Mesenchymal stem cell (in vitro differentiated cells and primary cell): Measurements from ENCODE around the gene AXIN1.

Experiments
- DNase-seq: peaks from one replicate; pipeline ENCODE4 v3.0.0-alpha.2; 2013
- H2AFZ ChIP-seq: one replicate; pipeline ENCODE4 v1.6.1; 2013; ENCODE audit warnings: low read depth, mild to moderate bottlenecking, control low read depth, inconsistent platforms, low read length, moderate library complexity
- H2AK5ac ChIP-seq: 2 replicates; pipeline ENCODE4 v1.6.1; 2013; ENCODE audit warnings: low read length, moderate library complexity, mild to moderate bottlenecking, inconsistent platforms; ENCODE audit not compliant: severe bottlenecking
- H2BK120ac ChIP-seq: one replicate; pipeline ENCODE4 v1.6.1; 2013; ENCODE audit warnings: low read depth, mild to moderate bottlenecking, inconsistent platforms, low read length, moderate library complexity
- H2BK12ac ChIP-seq, 2 experiments: one replicate each; pipeline ENCODE4 v1.6.1; 2013; ENCODE audit warnings: inconsistent platforms in 2 of 2, low read length in 2 of 2, mild to moderate bottlenecking in 2 of 2, moderate library complexity in 2 of 2, control low read depth in 1 of 2
- H2BK15ac ChIP-seq: one replicate; pipeline ENCODE4 v1.6.1; 2013; ENCODE audit warnings: mild to moderate bottlenecking, low read depth, inconsistent platforms; ENCODE audit not compliant: poor library complexity, severe bottlenecking
- H2BK5ac ChIP-seq: 2 replicates; pipeline ENCODE4 v1.6.1; 2013; ENCODE audit warnings: low read depth, mild to moderate bottlenecking, low read length, control low read depth, inconsistent platforms; ENCODE audit not compliant: poor library complexity, severe bottlenecking
- H3K14ac ChIP-seq, 2 experiments: one replicate each; pipeline ENCODE4 v1.6.1; 2013; ENCODE audit warnings: inconsistent platforms in 2 of 2, low read length in 2 of 2, control low read depth in 1 of 2, mild to moderate bottlenecking in 1 of 2, moderate library complexity in 1 of 2
- H3K18ac ChIP-seq, 2 experiments: one replicate each; pipeline ENCODE4 v1.6.1; 2013; ENCODE audit warnings: inconsistent platforms in 2 of 2, low read length in 2 of 2, control low read depth in 1 of 2, low read depth in 1 of 2, mild to moderate bottlenecking in 1 of 2
- H3K23ac ChIP-seq, 2 experiments: one replicate each; pipeline ENCODE4 v1.6.1; 2013; ENCODE audit warnings: inconsistent platforms in 2 of 2, low read length in 2 of 2, mild to moderate bottlenecking in 2 of 2, moderate library complexity in 2 of 2, control low read depth in 1 of 2
- H3K27ac ChIP-seq: 2 replicates; pipeline ENCODE4 v1.5.1; 2013; ENCODE audit warnings: mild to moderate bottlenecking, moderate library complexity, low read length, control low read depth, inconsistent platforms; ENCODE audit not compliant: poor library complexity, severe bottlenecking
- H3K27me3 ChIP-seq, 2 experiments: 2 replicates each; pipeline versions ENCODE4 v1.6.1 to v1.7.0; 2013; ENCODE audit warnings: low read length in 2 of 2, mild to moderate bottlenecking in 2 of 2, moderate library complexity in 2 of 2, control low read depth in 1 of 2, inconsistent platforms in 1 of 2; ENCODE audit not compliant: control insufficient read depth in 1 of 2, insufficient read depth in 1 of 2
- H3K36me3 ChIP-seq, 2 experiments: 2 replicates each; pipeline versions ENCODE4 v1.6.1 to v1.7.0; 2013; ENCODE audit warnings: low read length in 2 of 2, control low read depth in 1 of 2, inconsistent platforms in 1 of 2, low read depth in 1 of 2, mild to moderate bottlenecking in 1 of 2; ENCODE audit not compliant: insufficient read depth in 2 of 2, control insufficient read depth in 1 of 2
- H3K4ac ChIP-seq, 2 experiments: one replicate each; pipeline ENCODE4 v1.6.1; 2013; ENCODE audit warnings: inconsistent platforms in 2 of 2, low read length in 2 of 2, mild to moderate bottlenecking in 2 of 2, moderate library complexity in 2 of 2, control low read depth in 1 of 2, low read depth in 1 of 2
- H3K4me1 ChIP-seq: 2 replicates; pipeline ENCODE4 v1.6.1; 2013; ENCODE audit warnings: low read depth, low read length, control low read depth; ENCODE audit not compliant: control insufficient read depth, insufficient read depth
- H3K4me2 ChIP-seq: 2 replicates; pipeline ENCODE4 v1.6.1; 2013; ENCODE audit warnings: low read length, mild to moderate bottlenecking, inconsistent platforms; ENCODE audit not compliant: poor library complexity, severe bottlenecking
- H3K4me3 ChIP-seq, 2 experiments: 2 replicates each; pipeline versions ENCODE4 v1.5.1 to v1.7.0; 2013; ENCODE audit warnings: low read length in 2 of 2, mild to moderate bottlenecking in 2 of 2, control low read depth in 1 of 2, low read depth in 1 of 2; ENCODE audit not compliant: insufficient read depth in 1 of 2
- H3K79me1 ChIP-seq: replicated peaks from 2 replicates; pipeline ENCODE4 v1.6.1; 2013; ENCODE audit warnings: mild to moderate bottlenecking, control low read depth, low read length, inconsistent platforms; ENCODE audit not compliant: poor library complexity, severe bottlenecking
- H3K9ac ChIP-seq: 2 replicates; pipeline ENCODE4 v1.7.0; 2013; ENCODE audit warnings: mild to moderate bottlenecking, low read length, moderate library complexity
- H3K9me3 ChIP-seq: 2 replicates; pipeline ENCODE4 v1.7.0; 2013; ENCODE audit warnings: mild to moderate bottlenecking, low read length; ENCODE audit not compliant: control insufficient read depth
- H4K8ac ChIP-seq: one replicate; pipeline ENCODE4 v1.6.1; 2013; ENCODE audit warnings: inconsistent platforms, mild to moderate bottlenecking, low read length, moderate library complexity
- H4K91ac ChIP-seq: one replicate; pipeline ENCODE4 v1.6.1; 2013; ENCODE audit warnings: mild to moderate bottlenecking, low read length, inconsistent platforms
- WGBS: methylation state at CpG from one replicate; pipeline ENCODE4 v1.1.7; 2013; ENCODE audit warnings: mixed read lengths; 5-methylcytosine and 5-hydroxymethylcytosine counted together

Gene AXIN1

GRCh38 chr16:280005-280460 is 72.5 kb downstream of the AXIN1 start:
- H2BK5ac ChIP-seq, result no peak overlapping the region
- H2BK120ac ChIP-seq, result no peak overlapping the region
- no peak for DNase-seq
- H4K8ac ChIP-seq, result no peak overlapping the region
- no peaks in the 10 kb centered on the region for H3K9me3 ChIP-seq
- H3K4me2 ChIP-seq, result peak overlapping the region; percentile 55
- no peak overlapping the region for H3K27ac ChIP-seq
- no peaks in the 10 kb centered on the region for H3K79me1 ChIP-seq
- H3K4ac ChIP-seq, result no peak overlapping the region
- peaks cover 19% of the 10 kb centered on the region for H3K4me1 ChIP-seq
- 14% methylated on average over 28 of the region's 47 CpGs for WGBS
- no peak overlapping the region for H2AFZ ChIP-seq
- H3K27me3 ChIP-seq, result peaks cover 36 to 40% of the 10 kb centered on the region in 2 experiments
- no peak overlapping the region for H2BK12ac ChIP-seq
- H3K23ac ChIP-seq, result peak overlapping the region in 1 of 2 experiments; percentile 29
- H2AK5ac ChIP-seq, result no peak overlapping the region
- peak overlapping the region; percentile 90 for H2BK15ac ChIP-seq
- no peak overlapping the region for H3K4me3 ChIP-seq
- H4K91ac ChIP-seq, result no peak overlapping the region
- no peak overlapping the region for H3K18ac ChIP-seq
- peaks cover 0 to 9% of the 10 kb centered on the region in 2 experiments for H3K36me3 ChIP-seq
- no peak overlapping the region for H3K14ac ChIP-seq
- H3K9ac ChIP-seq, result no peak overlapping the region

- Histone ChIP-seq H3K9me3 (no peaks in the 10 kb centered on the region), H4K8ac (no peak overlapping the region), H2AK5ac (no peak overlapping the region), H3K14ac (no peak overlapping the region), H2BK120ac (no peak overlapping the region), H3K27ac (no peak overlapping the region), H3K27me3 (peaks cover 41 to 45% of the 10 kb centered on the region in 2 experiments), H4K91ac (no peak overlapping the region), H2BK5ac (no peak overlapping the region), H3K4me3 (no peak overlapping the region), H2AFZ (no peak overlapping the region), H3K4ac (no peak overlapping the region), H2BK15ac (no peak overlapping the region), H2BK12ac (no peak overlapping the region), H3K79me1 (no peaks in the 10 kb centered on the region), H3K4me1 (peaks cover 22% of the 10 kb centered on the region), H3K23ac (no peak overlapping the region), H3K18ac (no peak overlapping the region), H3K36me3 (peaks cover 0 to 6% of the 10 kb centered on the region in 2 experiments), H3K4me2 (no peak overlapping the region), H3K9ac (no peak overlapping the region)
- DNase-seq, result no peak
- 80% methylated on average over 7 of the region's 7 CpGs for WGBS
Measured at GRCh38 chr16:279531-279930, 73.0 kb downstream of the AXIN1 start.

- Histone ChIP-seq H2BK5ac (no peak overlapping the region), H2AFZ (no peak overlapping the region), H2AK5ac (no peak overlapping the region), H3K23ac (no peak overlapping the region), H3K14ac (no peak overlapping the region), H3K79me1 (no peaks in the 10 kb centered on the region), H3K18ac (no peak overlapping the region), H4K8ac (no peak overlapping the region), H3K9me3 (no peaks in the 10 kb centered on the region), H2BK15ac (no peak overlapping the region), H3K4me3 (peak overlapping the region in 1 of 2 experiments; percentile 18), H3K9ac (no peak overlapping the region), H3K36me3 (no peaks in the 10 kb centered on the region), H3K4me2 (no peak overlapping the region), H3K27me3 (peaks cover 47 to 51% of the 10 kb centered on the region in 2 experiments), H3K4me1 (peaks cover 22% of the 10 kb centered on the region), H3K27ac (no peak overlapping the region), H2BK120ac (no peak overlapping the region), H4K91ac (peak overlapping the region; percentile 21), H3K4ac (no peak overlapping the region), H2BK12ac (no peak overlapping the region)
- peak; percentile 37 for DNase-seq
- WGBS, result 73% methylated on average over 6 of the region's 6 CpGs
Measured at GRCh38 chr16:278863-279366, 73.6 kb downstream of the AXIN1 start.

- H3K9ac ChIP-seq, result no peak overlapping the region
- H3K79me1 ChIP-seq, result no peaks in the 10 kb centered on the region
- peaks cover 40 to 54% of the 10 kb centered on the region in 2 experiments for H3K27me3 ChIP-seq
- H3K36me3 ChIP-seq, result no peaks in the 10 kb centered on the region
- peaks cover 23% of the 10 kb centered on the region for H3K4me1 ChIP-seq
- H3K4me3 ChIP-seq, result no peak overlapping the region
- no peak overlapping the region for H2AFZ ChIP-seq
- no peak overlapping the region for H4K91ac ChIP-seq
- no peak overlapping the region for H3K14ac ChIP-seq
- no peak overlapping the region for H3K18ac ChIP-seq
- no peak overlapping the region for H2BK5ac ChIP-seq
- H2BK12ac ChIP-seq, result no peak overlapping the region
- H3K9me3 ChIP-seq, result no peaks in the 10 kb centered on the region
- H3K23ac ChIP-seq, result no peak overlapping the region
- H2BK15ac ChIP-seq, result no peak overlapping the region
- H2AK5ac ChIP-seq, result no peak overlapping the region
- no peak overlapping the region for H2BK120ac ChIP-seq
- DNase-seq, result no peak
- no peak overlapping the region for H3K4me2 ChIP-seq
- 86% methylated on average over 20 of the region's 20 CpGs for WGBS
- H4K8ac ChIP-seq, result no peak overlapping the region
- no peak overlapping the region for H3K27ac ChIP-seq
- no peak overlapping the region for H3K4ac ChIP-seq
Measured at GRCh38 chr16:276426-277077, 76.0 kb downstream of the AXIN1 start.
